IMR-90 (cell line): ENCODE measurements around the gene SLC36A1. TPM values are rescaled to one million over a fixed set of nuclear protein-coding genes. Genes with fewer than 3 reads are reported as not detected.

ENCODE experiments used
- ATAC-seq: fragments of 200-7000 bp; cut with Tn5 transposase; 2 replicates; pipeline ENCODE4 v1.9.1; 2020; ENCODE audit warnings: low read depth, mild to moderate bottlenecking, moderate library complexity
- BruUV-seq: library from RNA; stranded (reverse); fragments of 400-500 nt; replicated peaks from 2 replicates; lab custom pipeline; 2021; lab: Mats Ljungman, UMichigan
- CTCF ChIA-PET: fragments of 300-600 bp; formaldehyde crosslinking; extraction: SDS; loops from one replicate; lab custom pipeline; 2021; ENCODE audit warnings: antibody characterized with exemption; lab: Yijun Ruan, JAX
- POLR2A ChIA-PET: fragments of 300-600 bp; sonication (Branson Sonifier 250); formaldehyde crosslinking; loops from one replicate; lab custom pipeline; 2022; ENCODE audit warnings: antibody characterized with exemption; ENCODE audit not compliant: unreplicated experiment; lab: Charles Lee
- DNase-seq: peaks from one replicate; pipeline ENCODE4 v3.0.0; 2013
- H2AFZ ChIP-seq: replicated peaks from 2 replicates; pipeline ENCODE3; 2013; ENCODE audit warnings: low read length, mild to moderate bottlenecking; ENCODE audit not compliant: poor library complexity
- H2AK5ac ChIP-seq: 2 replicates; pipeline ENCODE4 v1.6.1; 2013; ENCODE audit warnings: low read depth, low read length, inconsistent platforms
- H2AK9ac ChIP-seq: replicated peaks from 2 replicates; pipeline ENCODE3; 2013; ENCODE audit warnings: mild to moderate bottlenecking, low read depth, low read length, moderate library complexity; ENCODE audit not compliant: poor library complexity
- H2BK120ac ChIP-seq: 2 replicates; pipeline ENCODE4 v1.6.1; 2013; ENCODE audit warnings: low read depth, low read length, inconsistent platforms
- H2BK15ac ChIP-seq: 3 replicates; pipeline ENCODE4 v1.6.1; 2013; ENCODE audit warnings: low read depth, low read length, inconsistent platforms
- H2BK20ac ChIP-seq: 2 replicates; pipeline ENCODE4 v1.6.1; 2013; ENCODE audit warnings: low read depth, mild to moderate bottlenecking, inconsistent platforms, low read length, moderate library complexity
- H2BK5ac ChIP-seq: 2 replicates; pipeline ENCODE4 v1.6.1; 2013; ENCODE audit warnings: mild to moderate bottlenecking, low read depth, low read length, inconsistent platforms; ENCODE audit not compliant: poor library complexity, severe bottlenecking
- H3K14ac ChIP-seq: replicated peaks from 2 replicates; pipeline ENCODE4 v1.6.1; 2013; ENCODE audit warnings: low read depth, low read length, inconsistent platforms
- H3K18ac ChIP-seq: 2 replicates; pipeline ENCODE4 v1.6.1; 2013; ENCODE audit warnings: low read depth, low read length, control low read depth
- H3K23ac ChIP-seq: 2 replicates; pipeline ENCODE4 v1.6.1; 2013; ENCODE audit warnings: low read depth, low read length, inconsistent platforms
- H3K27ac ChIP-seq: 2 replicates; pipeline ENCODE4 v1.5.1; 2013; ENCODE audit warnings: mild to moderate bottlenecking, control low read depth, low read length; ENCODE audit not compliant: insufficient read depth
- H3K27me3 ChIP-seq: 2 replicates; pipeline ENCODE4 v1.6.1; 2013; ENCODE audit warnings: low read length; ENCODE audit not compliant: control insufficient read depth, insufficient read depth
- H3K36me3 ChIP-seq: 2 replicates; pipeline ENCODE4 v1.6.1; 2013; ENCODE audit warnings: low read length, mixed read lengths; ENCODE audit not compliant: control insufficient read depth, insufficient read depth
- H3K4ac ChIP-seq: 2 replicates; pipeline ENCODE4 v1.6.1; 2013; ENCODE audit warnings: low read depth, low read length, inconsistent platforms
- H3K4me1 ChIP-seq: 2 replicates; pipeline ENCODE4 v1.6.1; 2013; ENCODE audit warnings: low read length, mixed read lengths; ENCODE audit not compliant: control insufficient read depth, insufficient read depth
- H3K4me2 ChIP-seq: 2 replicates; pipeline ENCODE4 v1.6.1; 2013; ENCODE audit warnings: low read depth, mild to moderate bottlenecking, control low read depth, low read length, moderate library complexity
- H3K4me3 ChIP-seq: 2 replicates; pipeline ENCODE4 v1.5.1; 2013; ENCODE audit warnings: low read depth, mild to moderate bottlenecking, control low read depth, low read length, moderate library complexity; ENCODE audit not compliant: insufficient read depth
- H3K56ac ChIP-seq: 2 replicates; pipeline ENCODE4 v1.6.1; 2013; ENCODE audit warnings: low read length, inconsistent platforms; ENCODE audit not compliant: insufficient read depth; ENCODE audit errors: extremely low read depth
- H3K79me1 ChIP-seq, 2 experiments: 2 replicates each; pipeline ENCODE4 v1.6.1; 2013; ENCODE audit warnings: low read length in 2 of 2, inconsistent platforms in 1 of 2, low read depth in 1 of 2
- H3K9ac ChIP-seq: 2 replicates; pipeline ENCODE4 v1.6.1; 2013; ENCODE audit warnings: low read depth, low read length, control low read depth
- H3K9me1 ChIP-seq: 2 replicates; pipeline ENCODE4 v1.6.1; 2013; ENCODE audit warnings: low read length, inconsistent platforms; ENCODE audit not compliant: insufficient read depth
- H3K9me3 ChIP-seq: 2 replicates; pipeline ENCODE4 v1.6.1; 2013; ENCODE audit warnings: low read length; ENCODE audit not compliant: control insufficient read depth, insufficient read depth
- H4K20me1 ChIP-seq: 2 replicates; pipeline ENCODE4 v1.6.1; 2013; ENCODE audit warnings: low read length, inconsistent platforms; ENCODE audit not compliant: insufficient read depth
- H4K5ac ChIP-seq: 2 replicates; pipeline ENCODE4 v1.6.1; 2013; ENCODE audit warnings: mild to moderate bottlenecking, low read depth, low read length, control low read depth
- H4K8ac ChIP-seq, 2 experiments: 2 replicates each; pipeline ENCODE4 v1.6.1; 2013; ENCODE audit warnings: low read depth in 2 of 2, low read length in 2 of 2, control low read depth in 1 of 2, inconsistent platforms in 1 of 2
- H4K91ac ChIP-seq: 2 replicates; pipeline ENCODE4 v1.6.1; 2013; ENCODE audit warnings: low read depth, low read length, inconsistent platforms; ENCODE audit not compliant: insufficient read depth
- BHLHE40 ChIP-seq: fragments of 150-350 bp; IDR thresholded peaks from 2 replicates; pipeline ENCODE4 v1.6.1; 2016; ENCODE audit warnings: mild to moderate bottlenecking, low read depth, low read length
- CEBPB ChIP-seq: IDR thresholded peaks from 2 replicates; pipeline ENCODE4 v1.6.1; 2012; ENCODE audit warnings: low read depth, low read length, improper control_type of control experiment
- CHD1 ChIP-seq: IDR thresholded peaks from 2 replicates; pipeline ENCODE4 v1.6.1; 2012; ENCODE audit warnings: low read depth, low read length, improper control_type of control experiment
- FOS ChIP-seq: fragments of 150-350 bp; IDR thresholded peaks from 2 replicates; pipeline ENCODE4 v1.6.1; 2016; ENCODE audit warnings: low read depth, low read length
- MAFK ChIP-seq: IDR thresholded peaks from 2 replicates; pipeline ENCODE4 v1.6.1; 2012; ENCODE audit warnings: low read depth, low read length, improper control_type of control experiment
- MAZ ChIP-seq: IDR thresholded peaks from 2 replicates; pipeline ENCODE4 v1.6.1; 2012; ENCODE audit warnings: low read depth, mild to moderate bottlenecking, low read length, improper control_type of control experiment, moderate library complexity, borderline replicate concordance
- MXI1 ChIP-seq: IDR thresholded peaks from 2 replicates; pipeline ENCODE4 v1.6.1; 2012; ENCODE audit warnings: low read depth, mild to moderate bottlenecking, low read length, moderate library complexity, borderline replicate concordance
- NFE2L2 ChIP-seq: fragments of 150-350 bp; IDR thresholded peaks from 2 replicates; pipeline ENCODE4 v1.6.1; 2016; ENCODE audit warnings: low read depth, mild to moderate bottlenecking, low read length
- POLR2A ChIP-seq: IDR thresholded peaks from 2 replicates; pipeline ENCODE4 v1.6.1; 2012; ENCODE audit warnings: mild to moderate bottlenecking, low read depth, low read length
- RAD21 ChIP-seq: IDR thresholded peaks from 2 replicates; pipeline ENCODE4 v1.6.1; 2012; ENCODE audit warnings: low read length, improper control_type of control experiment
- RCOR1 ChIP-seq: IDR thresholded peaks from 2 replicates; pipeline ENCODE4 v1.6.1; 2012; ENCODE audit warnings: mild to moderate bottlenecking, low read length, improper control_type of control experiment; ENCODE audit not compliant: insufficient replicate concordance
- RFX5 ChIP-seq: IDR thresholded peaks from 2 replicates; pipeline ENCODE4 v1.8.0; 2012; ENCODE audit warnings: low read depth, mild to moderate bottlenecking, low read length, moderate library complexity
- SMC3 ChIP-seq: fragments of 150-350 bp; IDR thresholded peaks from 2 replicates; pipeline ENCODE4 v1.6.1; 2016; ENCODE audit warnings: low read depth, mild to moderate bottlenecking, antibody characterized with exemption, low read length, moderate library complexity
- USF2 ChIP-seq: fragments of 150-350 bp; IDR thresholded peaks from 2 replicates; pipeline ENCODE4 v1.6.1; 2017; ENCODE audit warnings: mild to moderate bottlenecking, antibody characterized with exemption, low read length, low read depth
- WGBS, 2 experiments: methylation state at CpG; one replicate each; pipeline versions ENCODE4 v1.1.5 to v1.1.7; 2013; ENCODE audit warnings: missing lambda C conversion rate in 2 of 2; ENCODE audit not compliant: insufficient read length in 1 of 2; ENCODE audit errors: extremely low coverage in 2 of 2; 5-methylcytosine and 5-hydroxymethylcytosine counted together
- dilution Hi-C: fragments of 300-500 bp; cut with HindIII; formaldehyde crosslinking; loops from one replicate; pipeline ENCODE4 v1.14.3; 2018; ENCODE audit warnings: low sequenced_read_pairs; ENCODE audit not compliant: unreplicated experiment
- in situ Hi-C: fragments of 300-500 bp; cut with MboI; formaldehyde crosslinking; loops from 3 replicates; pipeline ENCODE4 v1.14.3; 2019; ENCODE audit warnings: low sequenced_read_pairs, inconsistent platforms, mixed read lengths
- intact Hi-C: fragments of 100-400 bp; cut with micrococcal nuclease; formaldehyde crosslinking; loops from 2 replicates; pipeline ENCODE4 v1.10.0; 2022
- polyA plus RNA-seq, 3 experiments: library from polyadenylated mRNA; depleted of rRNA; stranded (reverse); fragments of >200 nt; gene quantifications; 2 replicates each; pipeline ENCODE4 v1.2.3, GENCODE V29; 2012; ENCODE audit warnings: low replicate concordance in 1 of 3
- total RNA-seq: library from RNA; depleted of rRNA; stranded (reverse); fragments of >200 nt; gene quantifications from 2 replicates; pipeline ENCODE4 v1.2.3, GENCODE V29; 2012
- TF ChIP-seq, protein P1 (sequence below): conservative IDR thresholded peaks from 2 replicates; pipeline ENCODE4 v1.5.1; 2012; ENCODE audit warnings: mild to moderate bottlenecking, low read depth, low read length, improper control_type of control experiment
- TF ChIP-seq, protein P2 (sequence below): fragments of 150-350 bp; IDR thresholded peaks from 2 replicates; pipeline ENCODE4 v1.6.1; 2016; ENCODE audit warnings: low read depth, mild to moderate bottlenecking, low read length, moderate library complexity, borderline replicate concordance

Gene SLC36A1
- total and polyA plus RNA-seq, 2 of the 4 experiments (the other 2 are of a cell fraction), result 5.7 to 8.7 TPM

- 100% methylated on average over 1 of the region's 5 CpGs; no CpG with 5 or more reads in 1 of the 2 experiments for WGBS, 2 experiments
Observed at GRCh38 chr5:151490627-151491026, 43.2 kb downstream of the SLC36A1 start.

More at GRCh38 chr5:151490627-151491026, 43.2 kb downstream of the SLC36A1 start:
- Histone ChIP-seq H2AK9ac (no peak overlapping the region), H2BK15ac (no peak overlapping the region), H2BK20ac (no peak overlapping the region), H3K14ac (no peak overlapping the region), H4K5ac (no peak overlapping the region), H4K91ac (no peak overlapping the region), H3K9me3 (no peaks in the 10 kb centered on the region), H3K9me1 (peaks cover 3% of the 10 kb centered on the region; the same call in 1 of the 2 replicates), H4K20me1 (no peaks in the 10 kb centered on the region), H3K79me1 (peaks cover 0 to 3% of the 10 kb centered on the region in 2 experiments; a peak in 2 of 4 replicates), H3K4me1 (no peaks in the 10 kb centered on the region), H3K18ac (no peak overlapping the region), H3K4me2 (no peak overlapping the region), H3K27me3 (no peaks in the 10 kb centered on the region), H3K23ac (no peak overlapping the region), H2BK120ac (no peak overlapping the region), H3K4ac (no peak overlapping the region), H2AFZ (no peak overlapping the region), H3K56ac (no peak overlapping the region), H3K9ac (no peak overlapping the region), H2AK5ac (no peak overlapping the region), H3K4me3 (no peak overlapping the region), H2BK5ac (no peak overlapping the region), H3K27ac (no peak overlapping the region), H4K8ac (no peak overlapping the region), H3K36me3 (peaks cover 27% of the 10 kb centered on the region)
- CTCF ChIA-PET, result no interaction called here
- dilution Hi-C loops (no loop called here), intact Hi-C loops (no loop called here), in situ Hi-C loops (no loop called here)
- ATAC-seq (no peak), DNase-seq (no peak)
- TF ChIP-seq MAZ (no peak), CHD1 (no peak), SMC3 (no peak), MXI1 (no peak), USF2 (no peak), POLR2A (no peak), CEBPB (no peak), MAFK (no peak), BHLHE40 (no peak), RAD21 (no peak), FOS (no peak), RCOR1 (no peak), RFX5 (no peak), NFE2L2 (no peak)
- TF ChIP-seq, protein P1, sequence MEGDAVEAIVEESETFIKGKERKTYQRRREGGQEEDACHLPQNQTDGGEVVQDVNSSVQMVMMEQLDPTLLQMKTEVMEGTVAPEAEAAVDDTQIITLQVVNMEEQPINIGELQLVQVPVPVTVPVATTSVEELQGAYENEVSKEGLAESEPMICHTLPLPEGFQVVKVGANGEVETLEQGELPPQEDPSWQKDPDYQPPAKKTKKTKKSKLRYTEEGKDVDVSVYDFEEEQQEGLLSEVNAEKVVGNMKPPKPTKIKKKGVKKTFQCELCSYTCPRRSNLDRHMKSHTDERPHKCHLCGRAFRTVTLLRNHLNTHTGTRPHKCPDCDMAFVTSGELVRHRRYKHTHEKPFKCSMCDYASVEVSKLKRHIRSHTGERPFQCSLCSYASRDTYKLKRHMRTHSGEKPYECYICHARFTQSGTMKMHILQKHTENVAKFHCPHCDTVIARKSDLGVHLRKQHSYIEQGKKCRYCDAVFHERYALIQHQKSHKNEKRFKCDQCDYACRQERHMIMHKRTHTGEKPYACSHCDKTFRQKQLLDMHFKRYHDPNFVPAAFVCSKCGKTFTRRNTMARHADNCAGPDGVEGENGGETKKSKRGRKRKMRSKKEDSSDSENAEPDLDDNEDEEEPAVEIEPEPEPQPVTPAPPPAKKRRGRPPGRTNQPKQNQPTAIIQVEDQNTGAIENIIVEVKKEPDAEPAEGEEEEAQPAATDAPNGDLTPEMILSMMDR, result no peak
- TF ChIP-seq, protein P2, sequence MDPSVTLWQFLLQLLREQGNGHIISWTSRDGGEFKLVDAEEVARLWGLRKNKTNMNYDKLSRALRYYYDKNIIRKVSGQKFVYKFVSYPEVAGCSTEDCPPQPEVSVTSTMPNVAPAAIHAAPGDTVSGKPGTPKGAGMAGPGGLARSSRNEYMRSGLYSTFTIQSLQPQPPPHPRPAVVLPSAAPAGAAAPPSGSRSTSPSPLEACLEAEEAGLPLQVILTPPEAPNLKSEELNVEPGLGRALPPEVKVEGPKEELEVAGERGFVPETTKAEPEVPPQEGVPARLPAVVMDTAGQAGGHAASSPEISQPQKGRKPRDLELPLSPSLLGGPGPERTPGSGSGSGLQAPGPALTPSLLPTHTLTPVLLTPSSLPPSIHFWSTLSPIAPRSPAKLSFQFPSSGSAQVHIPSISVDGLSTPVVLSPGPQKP, result no peak
- BruUV-seq, result no TSS peak
- POLR2A ChIA-PET, result no interaction called here
